GM23248 (cell line): ENCODE data around the gene TLE4.

ENCODE experiments used
- EZH2 ChIP-seq: fragments of 200-600 bp; sonication (generic); IDR thresholded peaks from 2 replicates; pipeline ENCODE4 v1.6.1; 2018; ENCODE audit warnings: antibody characterized with exemption, mild to moderate bottlenecking; ENCODE audit not compliant: insufficient read depth, poor library complexity, severe bottlenecking
- EZH2phosphoT487 ChIP-seq: fragments of 200-600 bp; sonication (generic); IDR thresholded peaks from 2 replicates; pipeline ENCODE4 v1.6.1; 2018; ENCODE audit warnings: antibody characterized with exemption, moderate library complexity, mild to moderate bottlenecking, low read depth; ENCODE audit not compliant: insufficient read depth

GRCh38 chr9:79633558-79633957 lies 61.8 kb downstream of the TLE4 start:
- TF ChIP-seq EZH2, result no peak
- no peak for TF ChIP-seq EZH2phosphoT487
